Uterus (tissue), 4 donors: ENCODE measurements around the gene GAL3ST1. TPM values are rescaled to one million over a fixed set of nuclear protein-coding genes. Genes with fewer than 3 reads are reported as not detected.

Experiments
- DNase-seq, 2 donors: peaks; one replicate each; pipeline ENCODE4 v3.0.0-alpha.2; 2019 to 2020
- H3K27ac ChIP-seq, 2 donors: fragments of 200-600 bp; sonication (generic); 1 replicate in 1 of 2; 2 replicates in 1 of 2; pipeline ENCODE4 v1.5.1; 2016 to 2018
- H3K27me3 ChIP-seq, 2 donors: fragments of 200-600 bp; sonication (generic); one replicate each; pipeline ENCODE4 v1.5.1; 2018 to 2019; ENCODE audit warnings: control low read depth in 1 of 2
- H3K36me3 ChIP-seq, 2 donors: fragments of 200-600 bp; sonication (generic); one replicate each; pipeline ENCODE4 v1.5.1; 2019; ENCODE audit warnings: control low read depth in 1 of 2
- H3K4me1 ChIP-seq, 2 donors: fragments of 200-600 bp; sonication (generic); one replicate each; pipeline ENCODE4 v1.5.1; 2018 to 2019; ENCODE audit warnings: control low read depth in 1 of 2
- H3K4me3 ChIP-seq, 2 donors: fragments of 200-600 bp; sonication (generic); 1 replicate in 1 of 2; 2 replicates in 1 of 2; pipeline ENCODE4 v1.5.1; 2018 to 2019; ENCODE audit warnings: mild to moderate bottlenecking in 1 of 2
- H3K9me3 ChIP-seq, 2 donors: fragments of 200-600 bp; sonication (generic); one replicate each; pipeline ENCODE4 v1.5.1; 2019; ENCODE audit warnings: control low read depth in 1 of 2
- CTCF ChIP-seq, 4 experiments: fragments of 200-600 bp in 2 of 4; fragments of 450-650 bp in 2 of 4; sonication (generic) in 2 of 4; IDR thresholded peaks; one replicate each; pipeline ENCODE4 v1.5.1; 2016 to 2019; ENCODE audit warnings: antibody characterized with exemption in 4 of 4, mild to moderate bottlenecking in 2 of 4, moderate library complexity in 1 of 4
- POLR2A ChIP-seq, 2 donors: fragments of 450-650 bp; IDR thresholded peaks; one replicate each; pipeline ENCODE4 v1.6.1; 2016; ENCODE audit warnings: antibody characterized with exemption in 2 of 2, mild to moderate bottlenecking in 1 of 2, moderate library complexity in 1 of 2
- intact Hi-C: fragments of 100-400 bp; cut with DNase I; formaldehyde crosslinking; loops from one replicate; pipeline ENCODE4 v1.15.1; 2023; ENCODE audit warnings: low total_unique reads
- total RNA-seq, 4 donors: library from RNA; depleted of rRNA in 3 of 4; stranded (reverse); fragments of >200 nt in 3 of 4; gene quantifications; one replicate each; pipeline versions ENCODE4 v1.1.0 to v1.2.4, GENCODE V29; 2014 to 2023
- donor health status: DM: yes; HTN: yes; CAD: no.

Gene GAL3ST1
- total RNA-seq, 4 donors from 2014 or later, result 0.26 to 6.6 (median 1.2) TPM; not detected in 1

GRCh38 chr22:30521368-30522156, 52.9 kb downstream of the GAL3ST1 start:
- H3K9me3 ChIP-seq, result no peaks in the 10 kb centered on the region
- TF ChIP-seq POLR2A (IDR thresholded peaks at IDR 0.05), result no peak
- no peak for TF ChIP-seq CTCF (IDR thresholded peaks at IDR 0.05)
- no peak overlapping the region for H3K27ac ChIP-seq
- DNase-seq, result no peak
- H3K4me3 ChIP-seq, result no peak overlapping the region
- intact Hi-C loops, result no loop called here
- H3K36me3 ChIP-seq, result no peaks in the 10 kb centered on the region
- H3K4me1 ChIP-seq, result no peaks in the 10 kb centered on the region
- H3K27me3 ChIP-seq, result no peaks in the 10 kb centered on the region

DNA sequence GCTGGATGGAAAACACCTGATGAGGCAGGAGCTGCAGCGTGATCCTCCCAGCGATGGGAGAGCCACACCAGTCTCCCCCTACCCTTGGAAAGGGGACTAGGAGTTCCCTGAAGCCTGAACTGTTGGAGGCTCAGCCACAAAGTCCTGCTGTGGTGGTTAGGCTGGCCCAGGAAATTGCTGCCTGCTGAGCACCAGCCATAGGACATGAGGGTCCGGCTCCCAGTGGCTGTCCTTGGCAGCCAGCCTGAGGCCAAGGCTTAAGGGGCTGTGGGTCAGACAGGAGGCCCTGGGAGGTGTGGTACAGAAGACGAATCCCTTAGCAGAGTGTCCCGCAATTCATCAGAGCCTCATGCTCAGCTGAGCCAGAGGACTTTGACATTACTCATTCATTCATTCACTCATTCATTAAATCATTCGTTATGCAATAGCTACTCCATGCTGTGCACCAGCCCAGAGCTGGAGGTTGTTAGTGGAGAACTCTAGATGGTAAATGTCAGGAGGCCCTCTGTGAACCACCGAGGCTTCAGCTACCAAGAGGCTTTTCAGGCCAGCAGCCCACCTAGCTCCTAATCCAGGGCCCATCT, 54.5 kb downstream of the GAL3ST1 start:
- Histone ChIP-seq H3K36me3 (no peaks in the 10 kb centered on the region), H3K9me3 (no peaks in the 10 kb centered on the region)
- intact Hi-C loops, result no loop called here

DNA sequence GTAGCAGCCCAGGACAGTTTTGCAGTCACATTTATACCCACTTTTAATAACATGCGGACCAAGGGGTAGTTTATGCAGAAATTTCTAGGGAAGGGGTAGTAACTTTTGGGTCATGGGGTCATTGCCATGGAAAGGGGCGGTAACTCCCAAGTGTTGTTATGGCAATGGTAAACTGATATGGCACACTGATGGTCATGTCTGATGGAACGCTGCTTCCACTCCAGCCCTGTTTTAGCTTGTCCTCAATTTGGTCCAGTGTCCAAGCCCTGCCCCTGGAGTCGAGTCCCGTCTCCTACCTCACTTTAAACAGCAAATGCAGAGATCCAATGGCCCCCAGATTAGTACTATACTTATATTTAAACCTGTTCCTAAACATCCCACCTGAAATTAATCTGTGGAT, 57.7 kb downstream of the GAL3ST1 start:
- H3K27me3 ChIP-seq, result no peaks in the 10 kb centered on the region
- H3K4me3 ChIP-seq, result no peak overlapping the region
- no peaks in the 10 kb centered on the region for H3K36me3 ChIP-seq
- no peak overlapping the region for H3K27ac ChIP-seq
- intact Hi-C loops, result no loop called here
- TF ChIP-seq CTCF (IDR thresholded peaks at IDR 0.05) (no peak), POLR2A (IDR thresholded peaks at IDR 0.05) (no peak)
- no peak for DNase-seq
- no peaks in the 10 kb centered on the region for H3K4me1 ChIP-seq
- H3K9me3 ChIP-seq, result no peaks in the 10 kb centered on the region

More for the DNA sequence above, 54.5 kb downstream of the GAL3ST1 start:
- no peak for DNase-seq
- H3K27me3 ChIP-seq, result no peaks in the 10 kb centered on the region
- no peak overlapping the region for H3K4me3 ChIP-seq
- no peak for TF ChIP-seq POLR2A (IDR thresholded peaks at IDR 0.05)
- no peak overlapping the region for H3K27ac ChIP-seq
- H3K4me1 ChIP-seq, result no peaks in the 10 kb centered on the region

GRCh38 chr22:30516273-30516672, 58.2 kb downstream of the GAL3ST1 start:
- Histone ChIP-seq H3K9me3 (no peaks in the 10 kb centered on the region), H3K4me1 (no peaks in the 10 kb centered on the region), H3K36me3 (no peaks in the 10 kb centered on the region), H3K27me3 (no peaks in the 10 kb centered on the region), H3K27ac (no peak overlapping the region), H3K4me3 (no peak overlapping the region)
- DNase-seq, result no peak
- intact Hi-C loops, result no loop called here
- TF ChIP-seq POLR2A (IDR thresholded peaks at IDR 0.05), result no peak
- no peak for TF ChIP-seq CTCF (IDR thresholded peaks at IDR 0.05)

DNA sequence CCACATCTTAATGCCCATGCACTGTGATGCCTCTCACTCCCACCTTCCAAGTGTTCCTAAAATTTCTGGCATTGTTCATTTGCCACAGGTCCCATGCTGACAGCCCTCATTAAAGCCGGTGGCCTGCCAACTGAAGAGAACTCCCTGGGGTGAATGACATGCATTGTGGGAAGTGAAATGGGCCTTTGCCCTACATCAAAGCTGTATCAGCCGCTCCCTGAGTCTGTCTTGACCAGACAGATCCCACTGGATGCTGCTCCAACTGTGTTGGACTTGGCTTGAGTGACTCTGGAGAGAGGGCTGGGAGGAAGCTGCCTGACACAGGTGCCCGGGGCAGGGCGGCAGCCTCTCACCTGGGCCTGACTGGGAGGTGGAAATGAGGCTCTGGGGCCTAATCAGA, 60.2 kb downstream of the GAL3ST1 start:
- intact Hi-C loops, result no loop called here
- Histone ChIP-seq H3K4me1 (no peaks in the 10 kb centered on the region), H3K36me3 (no peaks in the 10 kb centered on the region), H3K27ac (no peak overlapping the region), H3K27me3 (no peaks in the 10 kb centered on the region), H3K4me3 (no peak overlapping the region), H3K9me3 (no peaks in the 10 kb centered on the region)
- no peak for DNase-seq
- TF ChIP-seq POLR2A (IDR thresholded peaks at IDR 0.05) (no peak), CTCF (IDR thresholded peaks at IDR 0.05) (no peak)
